DOHH2 (cell line): ENCODE results near the gene YWHAQ.

ENCODE experiments used
- CTCF ChIP-seq: fragments of 200-600 bp; sonication (generic); IDR thresholded peaks from one replicate; pipeline ENCODE4 v1.5.1; 2014; ENCODE audit warnings: antibody characterized with exemption, mild to moderate bottlenecking, low read depth, low read length; ENCODE audit not compliant: poor library complexity, severe bottlenecking
- EZH2phosphoT487 ChIP-seq: fragments of 200-600 bp; sonication (generic); IDR thresholded peaks from 2 replicates; pipeline ENCODE4 v1.6.1; 2017; ENCODE audit warnings: borderline replicate concordance, mild to moderate bottlenecking, antibody characterized with exemption, low read length, moderate library complexity, mixed read lengths

- TF ChIP-seq CTCF (no peak), EZH2phosphoT487 (no peak)
These were observed 1.3 kb downstream of the YWHAQ start for GRCh38 chr2:9629222-9630116.
